Nephron (organoid): Measurements from ENCODE around the gene RBM15.
A peak's percentile ranks its signal among the peaks of the same experiment; 100 is the strongest.

Experiments used
- H3K27ac Mint-ChIP-seq, 3 experiments: 2 replicates each; pipeline ENCODE4 v1.8.0; 2020; ENCODE audit warnings: mixed read lengths in 3 of 3, mild to moderate bottlenecking in 2 of 3, moderate library complexity in 1 of 3
- H3K27me3 Mint-ChIP-seq: 2 replicates; pipeline ENCODE4 v1.8.0; 2021; ENCODE audit warnings: low read depth, mild to moderate bottlenecking, moderate library complexity, mixed read lengths
- H3K36me3 Mint-ChIP-seq: 2 replicates; pipeline ENCODE4 v1.8.0; 2020; ENCODE audit warnings: low read depth, mixed read lengths
- H3K4me1 Mint-ChIP-seq: 2 replicates; pipeline ENCODE4 v1.8.0; 2020; ENCODE audit warnings: mixed read lengths
- H3K4me3 Mint-ChIP-seq, 3 experiments: 2 replicates each; pipeline ENCODE4 v1.8.0; 2020; ENCODE audit warnings: mild to moderate bottlenecking in 3 of 3, mixed read lengths in 3 of 3, moderate library complexity in 2 of 3
- H3K9me3 Mint-ChIP-seq: 2 replicates; pipeline ENCODE4 v1.8.0; 2020; ENCODE audit warnings: mixed read lengths
- CTCF ChIP-seq, 3 experiments: fragments of 200-600 bp; sonication (generic); IDR thresholded peaks; one replicate each; pipeline ENCODE4 v1.5.0; 2021; ENCODE audit warnings: antibody characterized with exemption in 3 of 3; ENCODE audit not compliant: unreplicated experiment in 3 of 3

The RBM15 gene

GRCh38 chr1:110298991-110299390, 40.2 kb upstream of the RBM15 start:
- H3K4me1 Mint-ChIP-seq, result peaks cover 5% of the 10 kb centered on the region
- H3K4me3 Mint-ChIP-seq, result no peak overlapping the region
- no peaks in the 10 kb centered on the region for H3K36me3 Mint-ChIP-seq
- no peak overlapping the region for H3K27ac Mint-ChIP-seq
- H3K9me3 Mint-ChIP-seq, result no peaks in the 10 kb centered on the region
- H3K27me3 Mint-ChIP-seq, result peaks cover 14% of the 10 kb centered on the region
- no peak for TF ChIP-seq CTCF (IDR thresholded peaks at IDR 0.05; ENCODE audit: unreplicated experiment in 3 of 3)

- TF ChIP-seq CTCF (IDR thresholded peaks at IDR 0.05; ENCODE audit: unreplicated experiment in 3 of 3), result no peak
- no peaks in the 10 kb centered on the region for H3K9me3 Mint-ChIP-seq
- H3K27me3 Mint-ChIP-seq, result peaks cover 18% of the 10 kb centered on the region
- H3K4me3 Mint-ChIP-seq, result no peak overlapping the region
- no peaks in the 10 kb centered on the region for H3K36me3 Mint-ChIP-seq
- peaks cover 3% of the 10 kb centered on the region for H3K4me1 Mint-ChIP-seq
- no peak overlapping the region for H3K27ac Mint-ChIP-seq
Observed at GRCh38 chr1:110300412-110301085, 38.6 kb upstream of the RBM15 start.

GRCh38 chr1:110302836-110303235, 36.3 kb upstream of the RBM15 start:
- no peaks in the 10 kb centered on the region for H3K36me3 Mint-ChIP-seq
- TF ChIP-seq CTCF (IDR thresholded peaks at IDR 0.05; ENCODE audit: unreplicated experiment in 3 of 3), result no peak
- H3K4me1 Mint-ChIP-seq, result peaks cover 4% of the 10 kb centered on the region
- no peak overlapping the region for H3K4me3 Mint-ChIP-seq
- H3K27ac Mint-ChIP-seq, result no peak overlapping the region
- H3K9me3 Mint-ChIP-seq, result no peaks in the 10 kb centered on the region
- peaks cover 21% of the 10 kb centered on the region for H3K27me3 Mint-ChIP-seq

- Mint-ChIP-seq H3K27me3 (peaks cover 10% of the 10 kb centered on the region), H3K4me1 (peaks cover 26% of the 10 kb centered on the region), H3K4me3 (no peak overlapping the region), H3K36me3 (no peaks in the 10 kb centered on the region), H3K9me3 (no peaks in the 10 kb centered on the region), H3K27ac (no peak overlapping the region)
- no peak for TF ChIP-seq CTCF (IDR thresholded peaks at IDR 0.05; ENCODE audit: unreplicated experiment in 3 of 3)
Observed at GRCh38 chr1:110305900-110306420, 33.2 kb upstream of the RBM15 start.

GRCh38 chr1:110307239-110307974, 31.8 kb upstream of the RBM15 start:
- Mint-ChIP-seq H3K4me1 (peaks cover 26% of the 10 kb centered on the region), H3K27ac (peak overlapping the region; percentile 46 to 91 (median 51)), H3K4me3 (no peak overlapping the region), H3K9me3 (no peaks in the 10 kb centered on the region), H3K36me3 (no peaks in the 10 kb centered on the region), H3K27me3 (peaks cover 20% of the 10 kb centered on the region)
- no peak for TF ChIP-seq CTCF (IDR thresholded peaks at IDR 0.05; ENCODE audit: unreplicated experiment in 3 of 3)
